Measurements from ENCODE around the gene CAB39L.

The CAB39L gene

GRCh38 chr13:49441846-49442245 is 2.0 kb downstream of the CAB39L start:
- DNase-seq (ENCODE audit: low read depth in 2 of 2) = no peak

- DNase-seq (ENCODE audit: low read depth in 2 of 2) = no peak
Measured at GRCh38 chr13:49441312-49441711, 2.6 kb downstream of the CAB39L start.

- no peak for DNase-seq (ENCODE audit: low read depth in 2 of 2)
Measured at GRCh38 chr13:49439609-49440008, 4.3 kb downstream of the CAB39L start.

- DNase-seq (ENCODE audit: low read depth in 2 of 2) = no peak
Measured at GRCh38 chr13:49437705-49438104, 6.2 kb downstream of the CAB39L start.

- no peak for DNase-seq (ENCODE audit: low read depth in 2 of 2)
Measured at GRCh38 chr13:49436890-49437289, 7.0 kb downstream of the CAB39L start.

- no peak for DNase-seq (ENCODE audit: low read depth in 2 of 2)
Measured at GRCh38 chr13:49435992-49436391, 7.9 kb downstream of the CAB39L start.

GRCh38 chr13:49429121-49429520 is 14.7 kb downstream of the CAB39L start:
- DNase-seq (ENCODE audit: low read depth in 2 of 2) = no peak

GRCh38 chr13:49428041-49428763 is 15.7 kb downstream of the CAB39L start:
- DNase-seq (ENCODE audit: low read depth in 2 of 2) = no peak

GRCh38 chr13:49424011-49424560 is 19.8 kb downstream of the CAB39L start:
- no peak for DNase-seq (ENCODE audit: low read depth in 2 of 2)

- no peak for DNase-seq (ENCODE audit: low read depth in 2 of 2)
Measured at GRCh38 chr13:49421391-49421790, 22.5 kb downstream of the CAB39L start.

GRCh38 chr13:49419276-49419675 is 24.6 kb downstream of the CAB39L start:
- no peak for DNase-seq (ENCODE audit: low read depth in 2 of 2)

- DNase-seq (ENCODE audit: low read depth in 2 of 2) = no peak
Measured at GRCh38 chr13:49418206-49418605, 25.7 kb downstream of the CAB39L start.

- DNase-seq (ENCODE audit: low read depth in 2 of 2) = no peak
Measured at GRCh38 chr13:49417161-49417560, 26.7 kb downstream of the CAB39L start.

- DNase-seq (ENCODE audit: low read depth in 2 of 2) = no peak
Measured at GRCh38 chr13:49412749-49413148, 31.1 kb downstream of the CAB39L start.

- no peak for DNase-seq (ENCODE audit: low read depth in 2 of 2)
Measured at GRCh38 chr13:49411353-49411752, 32.5 kb downstream of the CAB39L start.

GRCh38 chr13:49410477-49410876 is 33.4 kb downstream of the CAB39L start:
- no peak for DNase-seq (ENCODE audit: low read depth in 2 of 2)

- no peak for DNase-seq (ENCODE audit: low read depth in 2 of 2)
Measured at GRCh38 chr13:49410006-49410405, 33.9 kb downstream of the CAB39L start.

GRCh38 chr13:49409008-49409407 is 34.9 kb downstream of the CAB39L start:
- DNase-seq (ENCODE audit: low read depth in 2 of 2) = no peak

- no peak for DNase-seq (ENCODE audit: low read depth in 2 of 2)
Measured at GRCh38 chr13:49407936-49408335, 35.9 kb downstream of the CAB39L start.

GRCh38 chr13:49407068-49407467 is 36.8 kb downstream of the CAB39L start:
- no peak for DNase-seq (ENCODE audit: low read depth in 2 of 2)

- no peak for DNase-seq (ENCODE audit: low read depth in 2 of 2)
Measured at GRCh38 chr13:49404703-49405020, 39.2 kb downstream of the CAB39L start.

- no peak for DNase-seq (ENCODE audit: low read depth in 2 of 2)
Measured at GRCh38 chr13:49403996-49404702, 39.7 kb downstream of the CAB39L start.
